DND-41 (cell line): ENCODE data around the gene SEBOX.
"Not testable (repeated sequence)": the region's sequence is repeated elsewhere in the genome, so short reads cannot be mapped to it uniquely, and the experiment has no call there.

Experiments
- ATAC-seq: fragments of 200-7000 bp; cut with Tn5 transposase; 3 replicates; pipeline ENCODE4 v1.9.1; 2021; ENCODE audit warnings: low read depth; ENCODE audit not compliant: insufficient read depth
- DNase-seq: peaks from one replicate; pipeline ENCODE4 v3.0.0-alpha.2; 2020
- H2AFZ ChIP-seq: 2 replicates; pipeline ENCODE4 v1.6.0; 2012; ENCODE audit warnings: low read depth, low read length
- H3K27ac ChIP-seq: 2 replicates; pipeline ENCODE4 v1.5.1; 2012; ENCODE audit warnings: low read length, inconsistent platforms
- H3K27me3 ChIP-seq: fragments of 200-600 bp; sonication (generic); 2 replicates; pipeline ENCODE4 v1.6.0; 2012; ENCODE audit warnings: low read length, mild to moderate bottlenecking, inconsistent platforms; ENCODE audit not compliant: insufficient read depth, poor library complexity
- H3K36me3 ChIP-seq: 2 replicates; pipeline ENCODE4 v1.5.1; 2012; ENCODE audit warnings: low read length, inconsistent platforms; ENCODE audit not compliant: insufficient read depth
- H3K4me1 ChIP-seq: 2 replicates; pipeline ENCODE4 v1.5.1; 2012; ENCODE audit warnings: mild to moderate bottlenecking, low read length; ENCODE audit not compliant: insufficient read depth
- H3K4me2 ChIP-seq: 2 replicates; pipeline ENCODE4 v1.6.0; 2012; ENCODE audit warnings: mild to moderate bottlenecking, moderate library complexity, low read length, inconsistent platforms; ENCODE audit not compliant: insufficient read depth
- H3K4me3 ChIP-seq, 2 experiments: fragments of 200-600 bp in 1 of 2; shearing (Covaris generic) in 1 of 2; 2 replicates each; pipeline ENCODE4 v1.5.1; 2012 to 2016; ENCODE audit warnings: inconsistent platforms in 2 of 2, low read length in 2 of 2, mild to moderate bottlenecking in 2 of 2, low read depth in 1 of 2, moderate library complexity in 1 of 2
- H3K79me2 ChIP-seq: 2 replicates; pipeline ENCODE4 v1.6.0; 2012; ENCODE audit warnings: low read length, inconsistent platforms; ENCODE audit not compliant: insufficient read depth
- H3K9ac ChIP-seq: 2 replicates; pipeline ENCODE4 v1.6.0; 2012; ENCODE audit warnings: low read depth, mild to moderate bottlenecking, inconsistent platforms, low read length, moderate library complexity
- H3K9me3 ChIP-seq: 2 replicates; pipeline ENCODE4 v1.5.1; 2012; ENCODE audit warnings: low read length, moderate library complexity, mild to moderate bottlenecking, inconsistent platforms; ENCODE audit not compliant: insufficient read depth, severe bottlenecking
- H4K20me1 ChIP-seq: 2 replicates; pipeline ENCODE4 v1.6.0; 2012; ENCODE audit warnings: low read length; ENCODE audit not compliant: insufficient read depth
- CTCF ChIP-seq: IDR thresholded peaks from 2 replicates; pipeline ENCODE4 v1.5.1; 2012; ENCODE audit warnings: borderline replicate concordance, low read length, moderate library complexity, mild to moderate bottlenecking; ENCODE audit not compliant: poor library complexity, severe bottlenecking; ENCODE audit errors: extremely low read depth
- EZH2 ChIP-seq: IDR thresholded peaks from 3 replicates; pipeline ENCODE4 v1.6.1; 2012; ENCODE audit warnings: borderline replicate concordance, low read depth, mild to moderate bottlenecking, moderate library complexity, low read length, inconsistent platforms; ENCODE audit not compliant: severe bottlenecking

The SEBOX gene

GRCh38 chr17:28342313-28342712 lies 22.7 kb downstream of the SEBOX start:
- H2AFZ ChIP-seq, result no peak overlapping the region
- no peak overlapping the region for H3K27ac ChIP-seq
- ATAC-seq (no peak), DNase-seq (no peak)
- no peaks in the 10 kb centered on the region for H3K9me3 ChIP-seq
- H3K27me3 ChIP-seq, result no peaks in the 10 kb centered on the region
- H3K4me2 ChIP-seq, result no peak overlapping the region
- H3K4me1 ChIP-seq, result peaks cover 8% of the 10 kb centered on the region
- peaks cover 67% of the 10 kb centered on the region for H3K36me3 ChIP-seq
- H3K79me2 ChIP-seq, result peaks cover 20% of the 10 kb centered on the region
- peaks cover 17% of the 10 kb centered on the region; the same call in 1 of the 2 replicates for H4K20me1 ChIP-seq
- H3K4me3 ChIP-seq, result no peak overlapping the region
- TF ChIP-seq CTCF (no peak), EZH2 (no peak)
- no peak overlapping the region for H3K9ac ChIP-seq

GRCh38 chr17:28341516-28341915 lies 23.5 kb downstream of the SEBOX start:
- Histone ChIP-seq H3K27me3 (no peaks in the 10 kb centered on the region), H3K27ac (no peak overlapping the region), H2AFZ (no peak overlapping the region), H3K9me3 (no peaks in the 10 kb centered on the region), H3K4me3 (no peak overlapping the region), H3K79me2 (peaks cover 28% of the 10 kb centered on the region), H3K36me3 (peaks cover 59% of the 10 kb centered on the region), H3K4me2 (no peak overlapping the region), H3K9ac (no peak overlapping the region), H3K4me1 (peaks cover 16% of the 10 kb centered on the region), H4K20me1 (peaks cover 14% of the 10 kb centered on the region; the same call in 1 of the 2 replicates)
- TF ChIP-seq EZH2 (no peak), CTCF (no peak)
- DNase-seq (no peak), ATAC-seq (no peak)

GRCh38 chr17:28340374-28340773 lies 24.6 kb downstream of the SEBOX start:
- ATAC-seq (no peak), DNase-seq (no peak)
- no peaks in the 10 kb centered on the region for H3K27me3 ChIP-seq
- H2AFZ ChIP-seq, result no peak overlapping the region
- H3K79me2 ChIP-seq, result peaks cover 37% of the 10 kb centered on the region
- H3K9ac ChIP-seq, result no peak overlapping the region
- no peaks in the 10 kb centered on the region for H3K9me3 ChIP-seq
- H3K4me1 ChIP-seq, result peaks cover 20% of the 10 kb centered on the region
- H3K4me2 ChIP-seq, result no peak overlapping the region
- H3K36me3 ChIP-seq, result peaks cover 48% of the 10 kb centered on the region
- no peak for TF ChIP-seq CTCF
- TF ChIP-seq EZH2, result no peak
- peaks cover 8% of the 10 kb centered on the region; the same call in 1 of the 2 replicates for H4K20me1 ChIP-seq
- no peak overlapping the region for H3K4me3 ChIP-seq
- H3K27ac ChIP-seq, result no peak overlapping the region

- peaks cover 7% of the 10 kb centered on the region for H4K20me1 ChIP-seq
- no peak overlapping the region for H3K4me2 ChIP-seq
- no peak for TF ChIP-seq CTCF
- no peak for TF ChIP-seq EZH2
- no peak overlapping the region for H3K27ac ChIP-seq
- H3K27me3 ChIP-seq, result no peaks in the 10 kb centered on the region
- peaks cover 38% of the 10 kb centered on the region for H3K36me3 ChIP-seq
- no peak overlapping the region for H3K9ac ChIP-seq
- ATAC-seq, result no peak
- H3K79me2 ChIP-seq, result peaks cover 45% of the 10 kb centered on the region
- H2AFZ ChIP-seq, result no peak overlapping the region
- no peak for DNase-seq
- H3K9me3 ChIP-seq, result no peaks in the 10 kb centered on the region
- H3K4me3 ChIP-seq, result no peak overlapping the region
- H3K4me1 ChIP-seq, result peaks cover 26% of the 10 kb centered on the region
Observed at GRCh38 chr17:28339431-28339830, 25.6 kb downstream of the SEBOX start.

GRCh38 chr17:28338769-28339212 lies 26.2 kb downstream of the SEBOX start:
- H3K4me1 ChIP-seq, result peaks cover 32% of the 10 kb centered on the region
- H2AFZ ChIP-seq, ATAC-seq, H3K9me3 ChIP-seq, H3K27me3 ChIP-seq, DNase-seq, H3K4me3 ChIP-seq, H3K9ac ChIP-seq, H3K4me2 ChIP-seq, H3K27ac ChIP-seq, H4K20me1 ChIP-seq: not testable (repeated sequence)
- peaks cover 33% of the 10 kb centered on the region for H3K36me3 ChIP-seq
- H3K79me2 ChIP-seq, result peaks cover 52% of the 10 kb centered on the region
